HepG2 (cell line): ENCODE data around the gene CCDC117. TPM values are rescaled to one million over a fixed set of nuclear protein-coding genes. Genes with fewer than 3 reads are reported as not detected.
A peak's percentile ranks its signal among the peaks of the same experiment; 100 is the strongest.

Source experiments
- AGO1 ChIP-seq: fragments of 200-400 bp; formaldehyde crosslinking; IDR thresholded peaks from 2 replicates; pipeline ENCODE4 v1.6.1; 2017; ENCODE audit warnings: mild to moderate bottlenecking, low read depth, low read length, moderate library complexity; ENCODE audit not compliant: poor library complexity, severe bottlenecking
- HIVEP1 ChIP-seq: sonication (generic); formaldehyde crosslinking; IDR thresholded peaks from 2 replicates; pipeline ENCODE4 v1.4.0; 2020; ENCODE audit warnings: mild to moderate bottlenecking, missing genetic modification reagents
- HOXA7 ChIP-seq: sonication (generic); formaldehyde crosslinking; IDR thresholded peaks from 2 replicates; pipeline ENCODE4 v1.8.1; 2022; ENCODE audit warnings: mild to moderate bottlenecking, missing genetic modification reagents, moderate library complexity
- MXD3 ChIP-seq: IDR thresholded peaks from 2 replicates; pipeline ENCODE4 v1.6.1; 2016; ENCODE audit warnings: mild to moderate bottlenecking, missing biosample characterization, missing genetic modification reagents
- NFKB2 ChIP-seq: sonication (generic); formaldehyde crosslinking; IDR thresholded peaks from 2 replicates; pipeline ENCODE4 v1.4.0; 2020; ENCODE audit warnings: missing genetic modification reagents, borderline replicate concordance
- NR2F6 ChIP-seq, 2 experiments: IDR thresholded peaks; 2 replicates each; pipeline ENCODE4 v1.6.1; 2016; ENCODE audit warnings: antibody characterized with exemption in 1 of 2, mild to moderate bottlenecking in 1 of 2
- RFXAP ChIP-seq: sonication (generic); formaldehyde crosslinking; IDR thresholded peaks from 2 replicates; pipeline ENCODE4 v1.4.0; 2020; ENCODE audit warnings: missing genetic modification reagents, borderline replicate concordance
- SMC3 ChIP-seq: IDR thresholded peaks from 2 replicates; pipeline ENCODE4 v1.6.1; 2011; ENCODE audit warnings: low read length, improper control_type of control experiment
- THAP11 ChIP-seq: IDR thresholded peaks from 2 replicates; pipeline ENCODE4 v1.6.1; 2016; ENCODE audit warnings: missing biosample characterization, missing genetic modification reagents
- TMF1 ChIP-seq: sonication (generic); formaldehyde crosslinking; IDR thresholded peaks from 2 replicates; pipeline ENCODE4 v1.8.1; 2022; ENCODE audit warnings: low read depth, missing genetic modification reagents
- U2AF2 ChIP-seq: fragments of 200-400 bp; formaldehyde crosslinking; IDR thresholded peaks from 2 replicates; pipeline ENCODE4 v1.6.1; 2017; ENCODE audit warnings: low read depth, mild to moderate bottlenecking, low read length
- ZNF10 ChIP-seq: sonication (generic); formaldehyde crosslinking; IDR thresholded peaks from 2 replicates; pipeline ENCODE4 v1.4.0; 2020; ENCODE audit warnings: mild to moderate bottlenecking, low read depth, missing genetic modification reagents, borderline replicate concordance
- ZNF230 ChIP-seq: sonication (generic); formaldehyde crosslinking; IDR thresholded peaks from 2 replicates; pipeline ENCODE4 v1.4.0; 2020; ENCODE audit warnings: mild to moderate bottlenecking, missing genetic modification reagents
- ZNF3 ChIP-seq: IDR thresholded peaks from 2 replicates; pipeline ENCODE4 v1.7.0; 2017; ENCODE audit warnings: inconsistent platforms
- polyA plus RNA-seq, 8 experiments: library from polyadenylated mRNA; depleted of rRNA in 3 of 8; stranded (reverse) in 7 of 8; unstranded in 1 of 8; fragments of >200 nt; fragmentation: Illumina TruSeq in 4 of 8; extraction: Trizol in 4 of 8; gene quantifications; 2 replicates each; pipeline versions ENCODE4 v1.2.1 to v1.2.3, GENCODE V29; 2011 to 2016; ENCODE audit warnings: low read depth in 4 of 8, missing spikeins in 1 of 8, mixed read lengths in 1 of 8; ENCODE audit not compliant: insufficient read depth in 1 of 8
- total RNA-seq, 5 experiments: library from RNA; depleted of rRNA; stranded (reverse); fragments of >200 nt; fragmentation: Illumina TruSeq; extraction: Trizol; gene quantifications; 2 replicates each; pipeline ENCODE4 v1.2.3, GENCODE V29; 2016; ENCODE audit warnings: low read depth in 1 of 5
- TF ChIP-seq, protein P1 (sequence below): sonication (generic); formaldehyde crosslinking; IDR thresholded peaks from 2 replicates; pipeline ENCODE4 v1.4.0; 2020; ENCODE audit warnings: missing genetic modification reagents
- TF ChIP-seq, protein P2 (sequence below): sonication (generic); formaldehyde crosslinking; IDR thresholded peaks from 2 replicates; pipeline ENCODE4 v1.4.0; 2020; ENCODE audit warnings: missing genetic modification reagents, borderline replicate concordance
- TF ChIP-seq, protein P3 (sequence below): sonication (generic); formaldehyde crosslinking; IDR thresholded peaks from 2 replicates; pipeline ENCODE4 v1.5.0; 2020; ENCODE audit warnings: mild to moderate bottlenecking, missing genetic modification reagents
- TF ChIP-seq, protein P4 (sequence below): sonication (generic); formaldehyde crosslinking; IDR thresholded peaks from 2 replicates; pipeline ENCODE4; 2020; ENCODE audit warnings: missing genetic modification reagents, mild to moderate bottlenecking, borderline replicate concordance

CCDC117 gene
- total and polyA plus RNA-seq, 2 of the 13 experiments (the other 11 are each of a cell fraction or from before 2014, with no cell fraction given): 12.6 to 34.2 TPM

GRCh38 chr22:28819253-28820096 is 47.0 kb downstream of the CCDC117 start (continued):
- TF ChIP-seq TMF1 (CRISPR knock-in tag) (no peak), HIVEP1 (CRISPR knock-in tag) (no peak), ZNF3 (no peak; the same call in 1 of the 2 replicates), NFKB2 (CRISPR knock-in tag) (0 out of 2 replicates have a peak, but pooled peaks have one; percentile 32), THAP11 (CRISPR knock-in tag) (peak; percentile 59; the same call in 1 of the 2 replicates), ZNF230 (no peak), RFXAP (CRISPR knock-in tag) (0 out of 2 replicates have a peak, but pooled peaks have one; percentile 46), NR2F6 (IDR thresholded peaks at IDR 0.05) (peak; percentile 80), NR2F6 (CRISPR knock-in tag; IDR thresholded peaks at IDR 0.05) (peak; percentile 47; the same call in 1 of the 2 replicates), SMC3 (peak; percentile 16; the same call in 1 of the 2 replicates), MXD3 (no peak), U2AF2 (no peak), AGO1 (no peak), HOXA7 (CRISPR knock-in tag) (no peak), ZNF10 (CRISPR knock-in tag) (no peak)
- TF ChIP-seq, protein P1, sequence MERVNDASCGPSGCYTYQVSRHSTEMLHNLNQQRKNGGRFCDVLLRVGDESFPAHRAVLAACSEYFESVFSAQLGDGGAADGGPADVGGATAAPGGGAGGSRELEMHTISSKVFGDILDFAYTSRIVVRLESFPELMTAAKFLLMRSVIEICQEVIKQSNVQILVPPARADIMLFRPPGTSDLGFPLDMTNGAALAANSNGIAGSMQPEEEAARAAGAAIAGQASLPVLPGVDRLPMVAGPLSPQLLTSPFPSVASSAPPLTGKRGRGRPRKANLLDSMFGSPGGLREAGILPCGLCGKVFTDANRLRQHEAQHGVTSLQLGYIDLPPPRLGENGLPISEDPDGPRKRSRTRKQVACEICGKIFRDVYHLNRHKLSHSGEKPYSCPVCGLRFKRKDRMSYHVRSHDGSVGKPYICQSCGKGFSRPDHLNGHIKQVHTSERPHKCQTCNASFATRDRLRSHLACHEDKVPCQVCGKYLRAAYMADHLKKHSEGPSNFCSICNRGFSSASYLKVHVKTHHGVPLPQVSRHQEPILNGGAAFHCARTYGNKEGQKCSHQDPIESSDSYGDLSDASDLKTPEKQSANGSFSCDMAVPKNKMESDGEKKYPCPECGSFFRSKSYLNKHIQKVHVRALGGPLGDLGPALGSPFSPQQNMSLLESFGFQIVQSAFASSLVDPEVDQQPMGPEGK (CRISPR knock-in tag): peak; percentile 91
- TF ChIP-seq, protein P2, sequence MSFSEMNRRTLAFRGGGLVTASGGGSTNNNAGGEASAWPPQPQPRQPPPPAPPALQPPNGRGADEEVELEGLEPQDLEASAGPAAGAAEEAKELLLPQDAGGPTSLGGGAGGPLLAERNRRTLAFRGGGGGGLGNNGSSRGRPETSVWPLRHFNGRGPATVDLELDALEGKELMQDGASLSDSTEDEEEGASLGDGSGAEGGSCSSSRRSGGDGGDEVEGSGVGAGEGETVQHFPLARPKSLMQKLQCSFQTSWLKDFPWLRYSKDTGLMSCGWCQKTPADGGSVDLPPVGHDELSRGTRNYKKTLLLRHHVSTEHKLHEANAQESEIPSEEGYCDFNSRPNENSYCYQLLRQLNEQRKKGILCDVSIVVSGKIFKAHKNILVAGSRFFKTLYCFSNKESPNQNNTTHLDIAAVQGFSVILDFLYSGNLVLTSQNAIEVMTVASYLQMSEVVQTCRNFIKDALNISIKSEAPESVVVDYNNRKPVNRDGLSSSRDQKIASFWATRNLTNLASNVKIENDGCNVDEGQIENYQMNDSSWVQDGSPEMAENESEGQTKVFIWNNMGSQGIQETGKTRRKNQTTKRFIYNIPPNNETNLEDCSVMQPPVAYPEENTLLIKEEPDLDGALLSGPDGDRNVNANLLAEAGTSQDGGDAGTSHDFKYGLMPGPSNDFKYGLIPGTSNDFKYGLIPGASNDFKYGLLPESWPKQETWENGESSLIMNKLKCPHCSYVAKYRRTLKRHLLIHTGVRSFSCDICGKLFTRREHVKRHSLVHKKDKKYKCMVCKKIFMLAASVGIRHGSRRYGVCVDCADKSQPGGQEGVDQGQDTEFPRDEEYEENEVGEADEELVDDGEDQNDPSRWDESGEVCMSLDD (CRISPR knock-in tag): peak; percentile 84
- TF ChIP-seq, protein P3, sequence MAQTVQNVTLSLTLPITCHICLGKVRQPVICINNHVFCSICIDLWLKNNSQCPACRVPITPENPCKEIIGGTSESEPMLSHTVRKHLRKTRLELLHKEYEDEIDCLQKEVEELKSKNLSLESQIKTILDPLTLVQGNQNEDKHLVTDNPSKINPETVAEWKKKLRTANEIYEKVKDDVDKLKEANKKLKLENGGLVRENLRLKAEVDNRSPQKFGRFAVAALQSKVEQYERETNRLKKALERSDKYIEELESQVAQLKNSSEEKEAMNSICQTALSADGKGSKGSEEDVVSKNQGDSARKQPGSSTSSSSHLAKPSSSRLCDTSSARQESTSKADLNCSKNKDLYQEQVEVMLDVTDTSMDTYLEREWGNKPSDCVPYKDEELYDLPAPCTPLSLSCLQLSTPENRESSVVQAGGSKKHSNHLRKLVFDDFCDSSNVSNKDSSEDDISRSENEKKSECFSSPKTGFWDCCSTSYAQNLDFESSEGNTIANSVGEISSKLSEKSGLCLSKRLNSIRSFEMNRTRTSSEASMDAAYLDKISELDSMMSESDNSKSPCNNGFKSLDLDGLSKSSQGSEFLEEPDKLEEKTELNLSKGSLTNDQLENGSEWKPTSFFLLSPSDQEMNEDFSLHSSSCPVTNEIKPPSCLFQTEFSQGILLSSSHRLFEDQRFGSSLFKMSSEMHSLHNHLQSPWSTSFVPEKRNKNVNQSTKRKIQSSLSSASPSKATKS (CRISPR knock-in tag): 0 out of 2 replicates have a peak, but pooled peaks have one; percentile 26
- TF ChIP-seq, protein P4, sequence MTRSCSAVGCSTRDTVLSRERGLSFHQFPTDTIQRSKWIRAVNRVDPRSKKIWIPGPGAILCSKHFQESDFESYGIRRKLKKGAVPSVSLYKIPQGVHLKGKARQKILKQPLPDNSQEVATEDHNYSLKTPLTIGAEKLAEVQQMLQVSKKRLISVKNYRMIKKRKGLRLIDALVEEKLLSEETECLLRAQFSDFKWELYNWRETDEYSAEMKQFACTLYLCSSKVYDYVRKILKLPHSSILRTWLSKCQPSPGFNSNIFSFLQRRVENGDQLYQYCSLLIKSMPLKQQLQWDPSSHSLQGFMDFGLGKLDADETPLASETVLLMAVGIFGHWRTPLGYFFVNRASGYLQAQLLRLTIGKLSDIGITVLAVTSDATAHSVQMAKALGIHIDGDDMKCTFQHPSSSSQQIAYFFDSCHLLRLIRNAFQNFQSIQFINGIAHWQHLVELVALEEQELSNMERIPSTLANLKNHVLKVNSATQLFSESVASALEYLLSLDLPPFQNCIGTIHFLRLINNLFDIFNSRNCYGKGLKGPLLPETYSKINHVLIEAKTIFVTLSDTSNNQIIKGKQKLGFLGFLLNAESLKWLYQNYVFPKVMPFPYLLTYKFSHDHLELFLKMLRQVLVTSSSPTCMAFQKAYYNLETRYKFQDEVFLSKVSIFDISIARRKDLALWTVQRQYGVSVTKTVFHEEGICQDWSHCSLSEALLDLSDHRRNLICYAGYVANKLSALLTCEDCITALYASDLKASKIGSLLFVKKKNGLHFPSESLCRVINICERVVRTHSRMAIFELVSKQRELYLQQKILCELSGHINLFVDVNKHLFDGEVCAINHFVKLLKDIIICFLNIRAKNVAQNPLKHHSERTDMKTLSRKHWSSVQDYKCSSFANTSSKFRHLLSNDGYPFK (CRISPR knock-in tag): no peak
